NCI-H1694 (cell line): Measurements from ENCODE around the gene C5AR2.
"Not testable (repeated sequence)": the region's sequence is repeated elsewhere in the genome, so short reads cannot be mapped to it uniquely, and the experiment has no call there.

ENCODE experiments used
- DNase-seq: peaks from one replicate; lab custom pipeline; 2025; lab: John Stamatoyannopoulos, UW

The C5AR2 gene

GRCh38 chr19:47331931-47332547, at the start of gene C5AR2:
Gene C5AR2, plus strand, starts transcription at chr19:47332175. Its CDS starts 8,625 bp downstream, at chr19:47340800.
- no peak for DNase-seq

GRCh38 chr19:47283405-47284059, 48.4 kb upstream of the C5AR2 start:
- no peak for DNase-seq

GRCh38 chr19:47284324-47284899, 47.6 kb upstream of the C5AR2 start:
- peak; percentile 75 for DNase-seq

GRCh38 chr19:47296036-47296435, 35.9 kb upstream of the C5AR2 start:
- DNase-seq: peak; percentile 90

- not testable (repeated sequence) for DNase-seq
Measured at GRCh38 chr19:47300867-47301266, 31.1 kb upstream of the C5AR2 start.

- no peak for DNase-seq
Measured at GRCh38 chr19:47302249-47302648, 29.7 kb upstream of the C5AR2 start.

- no peak for DNase-seq
Measured at GRCh38 chr19:47303966-47304365, 28.0 kb upstream of the C5AR2 start.

- peak; percentile 66 for DNase-seq
Measured at GRCh38 chr19:47305309-47305751, 26.6 kb upstream of the C5AR2 start.

- no peak for DNase-seq
Measured at GRCh38 chr19:47306303-47306702, 25.7 kb upstream of the C5AR2 start.

GRCh38 chr19:47309038-47309437, 22.9 kb upstream of the C5AR2 start:
- DNase-seq: no peak

- DNase-seq: no peak
Measured at GRCh38 chr19:47309608-47310007, 22.4 kb upstream of the C5AR2 start, which contains the start of gene C5AR1. Gene C5AR1, plus strand, starts transcription at chr19:47309861. Its CDS starts 35 bp downstream, at chr19:47309896.

GRCh38 chr19:47310323-47310722, 21.7 kb upstream of the C5AR2 start:
- DNase-seq: no peak

GRCh38 chr19:47310819-47311218, 21.2 kb upstream of the C5AR2 start:
- peak; percentile 69 for DNase-seq

- no peak for DNase-seq
Measured at GRCh38 chr19:47312366-47313006, 19.5 kb upstream of the C5AR2 start.

- DNase-seq: no peak
Measured at GRCh38 chr19:47313754-47314295, 18.1 kb upstream of the C5AR2 start.

GRCh38 chr19:47315125-47315821, 16.7 kb upstream of the C5AR2 start:
- no peak for DNase-seq

- DNase-seq: no peak
Measured at GRCh38 chr19:47316513-47316912, 15.5 kb upstream of the C5AR2 start.

GRCh38 chr19:47319923-47320871, 11.8 kb upstream of the C5AR2 start:
- no peak for DNase-seq

GRCh38 chr19:47321630-47322029, 10.3 kb upstream of the C5AR2 start:
- DNase-seq: no peak

- no peak for DNase-seq
Measured at GRCh38 chr19:47322058-47322457, 9.9 kb upstream of the C5AR2 start.

GRCh38 chr19:47323409-47323808, 8.6 kb upstream of the C5AR2 start:
- DNase-seq: no peak
